ENCODE results near the gene PGGHG. TPM values are rescaled to one million over a fixed set of nuclear protein-coding genes. Genes with fewer than 3 reads are reported as not detected.
A peak's percentile ranks its signal among the peaks of the same experiment; 100 is the strongest.

The PGGHG gene
- total and polyA plus RNA-seq, 12 donors = 3.3 to 45.3 (median 7.4) TPM

GRCh38 chr11:289398-289711, 429 bp downstream of the PGGHG start:
- 23 to 25% methylated on average over 14 of the region's 14 CpGs for WGBS, 2 donors
- peaks cover 0 to 40% (median 28%) of the 10 kb centered on the region in 7 donors for H3K27me3 ChIP-seq
- peaks cover 0 to 24% (median 0%) of the 10 kb centered on the region in 9 donors for H3K36me3 ChIP-seq
- TF ChIP-seq CTCF (IDR thresholded peaks at IDR 0.05) = no peak
- H3K4me1 ChIP-seq = peaks cover 3 to 20% (median 18%) of the 10 kb centered on the region in 9 donors
- DNase-seq (no peak), ATAC-seq (peak in 3 of 8 donors; percentile 3 to 39 (median 6))
- peak overlapping the region; percentile 2 to 82 (median 70) for H3K4me3 ChIP-seq
- intact Hi-C loops (cut with DNase I) = loop anchor here in 1 of 10 donors (5.0 kb wide), 1 partner anchor 37 kb away; no protein-coding TSS in a partner anchor
- H3K27ac ChIP-seq = peak overlapping the region; percentile 37 to 87 (median 80)
- H3K9me3 ChIP-seq = no peaks in the 10 kb centered on the region

GRCh38 chr11:289712-290620, 1.0 kb downstream of the PGGHG start:
- DNase-seq (peak in 1 of 2 donors; percentile 14), ATAC-seq (peak in 1 of 8 donors; percentile 2)
- Histone ChIP-seq H3K9me3 (no peaks in the 10 kb centered on the region), H3K27me3 (peaks cover 0 to 41% (median 22%) of the 10 kb centered on the region in 7 donors), H3K4me1 (peaks cover 3 to 20% (median 18%) of the 10 kb centered on the region in 9 donors), H3K4me3 (peak overlapping the region; percentile 2 to 82 (median 70)), H3K36me3 (peaks cover 0 to 30% (median 0%) of the 10 kb centered on the region in 9 donors), H3K27ac (peak overlapping the region in 9 of 10 donors; percentile 37 to 87 (median 80))
- no peak for TF ChIP-seq CTCF (IDR thresholded peaks at IDR 0.05)
- WGBS, 2 donors = 89% methylated on average over 48 of the region's 48 CpGs
- intact Hi-C loops (cut with DNase I) = loop anchor here in 1 of 10 donors (5.0 kb wide), 1 partner anchor 38 kb away; no protein-coding TSS in a partner anchor

GRCh38 chr11:290621-291231, 1.8 kb downstream of the PGGHG start:
- intact Hi-C loops (cut with DNase I) = no loop called here
- 91 to 92% methylated on average over 13 of the region's 13 CpGs for WGBS, 2 donors
- Histone ChIP-seq H3K4me3 (no peak overlapping the region), H3K36me3 (peaks cover 0 to 33% (median 0%) of the 10 kb centered on the region in 9 donors), H3K9me3 (no peaks in the 10 kb centered on the region), H3K4me1 (peaks cover 3 to 20% (median 18%) of the 10 kb centered on the region in 9 donors), H3K27ac (no peak overlapping the region), H3K27me3 (peaks cover 0 to 39% (median 16%) of the 10 kb centered on the region in 7 donors)
- TF ChIP-seq CTCF (IDR thresholded peaks at IDR 0.05) = no peak
- DNase-seq (peak in 1 of 2 donors; percentile 10), ATAC-seq (no peak)
